H9 (cell line): ENCODE data around the gene TCN1. TPM values are rescaled to one million over a fixed set of nuclear protein-coding genes. Genes with fewer than 3 reads are reported as not detected.

ENCODE experiments used
- DNase-seq: peaks from one replicate; pipeline ENCODE4 v3.0.0-alpha.2; 2017
- H2AFZ ChIP-seq: one replicate; pipeline ENCODE4 v1.6.1; 2013; ENCODE audit warnings: mild to moderate bottlenecking, low read length, control low read depth, moderate library complexity
- H2AK5ac ChIP-seq: 2 replicates; pipeline ENCODE4 v1.6.1; 2013; ENCODE audit warnings: low read length, control low read depth, mixed read lengths; ENCODE audit not compliant: insufficient read length
- H2BK120ac ChIP-seq: one replicate; pipeline ENCODE4 v1.6.1; 2013; ENCODE audit warnings: low read depth, mild to moderate bottlenecking, low read length, control low read depth, inconsistent platforms; ENCODE audit not compliant: poor library complexity, severe bottlenecking
- H2BK12ac ChIP-seq: 2 replicates; pipeline ENCODE4 v1.6.1; 2013; ENCODE audit warnings: low read length, control low read depth, mixed read lengths, low read depth; ENCODE audit not compliant: insufficient read length
- H2BK15ac ChIP-seq: 2 replicates; pipeline ENCODE4 v1.6.1; 2013; ENCODE audit warnings: low read depth, low read length, control low read depth
- H2BK20ac ChIP-seq: one replicate; pipeline ENCODE4 v1.6.1; 2013; ENCODE audit warnings: low read depth, mild to moderate bottlenecking, low read length, control low read depth, inconsistent platforms; ENCODE audit not compliant: poor library complexity, severe bottlenecking
- H2BK5ac ChIP-seq: 2 replicates; pipeline ENCODE4 v1.6.1; 2013; ENCODE audit warnings: low read length, control low read depth, mixed read lengths; ENCODE audit not compliant: insufficient read length
- H3K14ac ChIP-seq: 2 replicates; pipeline ENCODE4 v1.6.1; 2013; ENCODE audit warnings: low read length, control low read depth; ENCODE audit not compliant: insufficient read depth
- H3K18ac ChIP-seq: 2 replicates; pipeline ENCODE4 v1.6.1; 2013; ENCODE audit warnings: low read depth, mild to moderate bottlenecking, mixed read lengths, low read length, control low read depth; ENCODE audit not compliant: insufficient read length
- H3K23ac ChIP-seq: 2 replicates; pipeline ENCODE4 v1.6.1; 2013; ENCODE audit warnings: low read length, control low read depth, mixed read lengths, low read depth; ENCODE audit not compliant: insufficient read length
- H3K23me2 ChIP-seq: 2 replicates; pipeline ENCODE4 v1.6.1; 2013; ENCODE audit warnings: low read depth, mild to moderate bottlenecking, mixed read lengths, low read length, control low read depth; ENCODE audit not compliant: insufficient read length, poor library complexity, severe bottlenecking
- H3K27ac ChIP-seq: 2 replicates; pipeline ENCODE4 v1.5.1; 2013; ENCODE audit warnings: low read length, control low read depth, mixed read lengths, low read depth; ENCODE audit not compliant: insufficient read length
- H3K27me3 ChIP-seq: 2 replicates; pipeline ENCODE4 v1.6.1; 2013; ENCODE audit warnings: low read length, control low read depth, inconsistent platforms; ENCODE audit not compliant: insufficient read depth
- H3K4ac ChIP-seq: 2 replicates; pipeline ENCODE4 v1.6.1; 2013; ENCODE audit warnings: low read depth, mild to moderate bottlenecking, control low read depth, inconsistent platforms, low read length, moderate library complexity
- H3K4me1 ChIP-seq: 2 replicates; pipeline ENCODE4 v1.6.1; 2013; ENCODE audit warnings: low read length, control low read depth, inconsistent platforms; ENCODE audit not compliant: insufficient read depth
- H3K4me2 ChIP-seq: 2 replicates; pipeline ENCODE4 v1.6.1; 2013; ENCODE audit warnings: low read length, control low read depth, mixed read lengths; ENCODE audit not compliant: insufficient read length, insufficient read depth
- H3K56ac ChIP-seq: 2 replicates; pipeline ENCODE4 v1.6.1; 2013; ENCODE audit warnings: low read depth, mild to moderate bottlenecking, mixed read lengths, low read length, control low read depth; ENCODE audit not compliant: insufficient read length
- H3K79me1 ChIP-seq: 2 replicates; pipeline ENCODE4 v1.6.1; 2013; ENCODE audit warnings: low read depth, mild to moderate bottlenecking, moderate library complexity, low read length, control low read depth, inconsistent platforms; ENCODE audit not compliant: insufficient read depth, poor library complexity, severe bottlenecking
- H3K79me2 ChIP-seq: 2 replicates; pipeline ENCODE4 v1.6.1; 2013; ENCODE audit warnings: low read length, control low read depth, inconsistent platforms; ENCODE audit not compliant: insufficient read depth
- H3K9ac ChIP-seq: 2 replicates; pipeline ENCODE4 v1.6.1; 2013; ENCODE audit warnings: low read length, control low read depth, mixed read lengths; ENCODE audit not compliant: insufficient read length; ENCODE audit errors: extremely low read depth
- H3K9me3 ChIP-seq: one replicate; pipeline ENCODE4 v1.6.1; 2013; ENCODE audit warnings: low read depth, low read length, inconsistent platforms; ENCODE audit not compliant: control insufficient read depth
- H3T11ph ChIP-seq: one replicate; pipeline ENCODE4 v1.6.1; 2013; ENCODE audit warnings: mild to moderate bottlenecking, low read length, control low read depth, inconsistent platforms
- H4K20me1 ChIP-seq: one replicate; pipeline ENCODE4 v1.6.1; 2013; ENCODE audit not compliant: control insufficient read depth, insufficient read length, insufficient read depth
- H4K5ac ChIP-seq: 2 replicates; pipeline ENCODE4 v1.6.1; 2013; ENCODE audit warnings: low read depth, mild to moderate bottlenecking, mixed read lengths, low read length, control low read depth; ENCODE audit not compliant: insufficient read length
- H4K8ac ChIP-seq: replicated peaks from 2 replicates; pipeline ENCODE4 v1.6.1; 2013; ENCODE audit warnings: low read length, control low read depth, mixed read lengths, low read depth; ENCODE audit not compliant: insufficient read length
- H4K91ac ChIP-seq: 2 replicates; pipeline ENCODE4 v1.6.1; 2013; ENCODE audit warnings: low read depth, mild to moderate bottlenecking, moderate library complexity, mixed read lengths, low read length, control low read depth; ENCODE audit not compliant: insufficient read length
- H3K27ac Mint-ChIP-seq, 3 experiments: 2 replicates in 2 of 3; 3 replicates in 1 of 3; pipeline ENCODE4 v1.8.0; 2020 to 2021; ENCODE audit warnings: mixed read lengths in 3 of 3, mild to moderate bottlenecking in 1 of 3, moderate library complexity in 1 of 3
- H3K27me3 Mint-ChIP-seq: 2 replicates; pipeline ENCODE4 v1.8.0; 2021; ENCODE audit warnings: low read depth, mild to moderate bottlenecking, moderate library complexity, mixed read lengths
- H3K36me3 Mint-ChIP-seq, 3 experiments: 2 replicates in 2 of 3; 3 replicates in 1 of 3; pipeline ENCODE4 v1.8.0; 2020 to 2021; ENCODE audit warnings: low read depth in 3 of 3, mixed read lengths in 3 of 3; ENCODE audit not compliant: insufficient read depth in 1 of 3
- H3K4me1 Mint-ChIP-seq, 2 experiments: 2 replicates each; pipeline ENCODE4 v1.8.0; 2020; ENCODE audit warnings: mixed read lengths in 2 of 2
- H3K4me3 Mint-ChIP-seq, 2 experiments: 2 replicates in 1 of 2; 3 replicates in 1 of 2; pipeline ENCODE4 v1.8.0; 2020 to 2021; ENCODE audit warnings: mild to moderate bottlenecking in 2 of 2, mixed read lengths in 2 of 2, moderate library complexity in 1 of 2
- H3K9me3 Mint-ChIP-seq, 2 experiments: 2 replicates in 1 of 2; 3 replicates in 1 of 2; pipeline ENCODE4 v1.8.0; 2020; ENCODE audit warnings: mild to moderate bottlenecking in 2 of 2, mixed read lengths in 2 of 2, moderate library complexity in 1 of 2
- CTCF ChIP-seq: fragments of 200-600 bp; sonication (generic); conservative IDR thresholded peaks from 3 replicates; pipeline ENCODE4 v1.8.0; 2021; ENCODE audit warnings: antibody characterized with exemption, mild to moderate bottlenecking
- WGBS: extraction: QIAGEN DNeasy Blood & Tissue Kit; methylation state at CpG from one replicate; pipeline ENCODE4 v1.1.7; 2013; ENCODE audit warnings: missing lambda C conversion rate, low lambda C conversion rate, mixed read lengths; ENCODE audit not compliant: insufficient read length; ENCODE audit errors: extremely low coverage; 5-methylcytosine and 5-hydroxymethylcytosine counted together
- total RNA-seq: library from RNA; stranded (reverse); gene quantifications from 2 replicates; pipeline ENCODE4 v1.2.1, GENCODE V29; 2021

Gene TCN1
- total RNA-seq, 1 experiment from 2014 or later: not detected

- Histone ChIP-seq H2AK5ac (no peak overlapping the region), H2BK12ac (no peak overlapping the region), H3K27ac (no peak overlapping the region), H3T11ph (no peak overlapping the region), H3K4me1 (no peaks in the 10 kb centered on the region), H3K4me2 (no peak overlapping the region), H4K91ac (no peak overlapping the region), H3K14ac (no peak overlapping the region), H3K56ac (no peak overlapping the region), H2BK20ac (no peak overlapping the region), H3K23me2 (no peaks in the 10 kb centered on the region), H2BK5ac (no peak overlapping the region), H4K20me1 (no peaks in the 10 kb centered on the region), H2BK120ac (no peak overlapping the region), H4K8ac (no peak overlapping the region), H3K79me2 (no peaks in the 10 kb centered on the region), H2AFZ (no peak overlapping the region), H4K5ac (no peak overlapping the region), H3K4ac (no peak overlapping the region), H2BK15ac (no peak overlapping the region), H3K18ac (no peak overlapping the region), H3K9ac (no peak overlapping the region), H3K27me3 (no peaks in the 10 kb centered on the region), H3K79me1 (no peaks in the 10 kb centered on the region), H3K9me3 (no peaks in the 10 kb centered on the region), H3K23ac (no peak overlapping the region)
- TF ChIP-seq CTCF: no peak
- WGBS: no CpG with 5 or more reads among the region's 1 CpG
- H3K4me3 Mint-ChIP-seq: no peak overlapping the region
- no peaks in the 10 kb centered on the region for H3K27me3 Mint-ChIP-seq
- H3K4me1 Mint-ChIP-seq: peaks cover 0 to 3% of the 10 kb centered on the region in 2 experiments; a peak in 1 of 4 replicates
- H3K9me3 Mint-ChIP-seq: peaks cover 21 to 30% of the 10 kb centered on the region in 2 experiments
- no peak for DNase-seq
- H3K36me3 Mint-ChIP-seq: peaks cover 2 to 9% (median 8%) of the 10 kb centered on the region in 3 experiments
- no peak overlapping the region for H3K27ac Mint-ChIP-seq
Observed at GRCh38 chr11:59883597-59883996, 17.3 kb upstream of the TCN1 start.
